A204.1 (cell line): ENCODE results near the gene NUP98.

Experiments
- FAIRE-seq: peaks from 2 replicates; lab custom pipeline; 2012; peaks lifted over from hg19 to GRCh38; lab: Jason Lieb, UNC

The NUP98 gene

DNA sequence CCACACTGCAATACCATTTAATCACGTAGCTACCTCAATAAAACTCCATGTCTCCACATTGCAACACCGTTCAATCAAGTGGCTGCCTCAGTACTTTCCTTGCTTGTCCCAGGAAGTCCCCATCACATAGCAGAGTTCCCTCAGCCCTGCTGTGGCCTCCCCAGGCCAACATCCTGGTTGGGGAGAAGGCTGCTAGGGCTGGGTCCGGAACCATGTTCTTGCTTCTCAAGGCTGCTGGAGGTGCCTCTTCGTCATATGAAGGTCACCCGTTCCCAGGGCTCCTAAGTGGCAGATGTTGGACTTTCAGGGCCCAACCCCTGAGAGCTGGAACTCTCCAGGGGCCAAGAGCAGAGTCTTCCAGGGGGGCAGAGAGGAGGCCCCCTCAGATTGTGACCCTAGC, 158.8 kb downstream of the NUP98 start:
- FAIRE-seq: no peak

DNA sequence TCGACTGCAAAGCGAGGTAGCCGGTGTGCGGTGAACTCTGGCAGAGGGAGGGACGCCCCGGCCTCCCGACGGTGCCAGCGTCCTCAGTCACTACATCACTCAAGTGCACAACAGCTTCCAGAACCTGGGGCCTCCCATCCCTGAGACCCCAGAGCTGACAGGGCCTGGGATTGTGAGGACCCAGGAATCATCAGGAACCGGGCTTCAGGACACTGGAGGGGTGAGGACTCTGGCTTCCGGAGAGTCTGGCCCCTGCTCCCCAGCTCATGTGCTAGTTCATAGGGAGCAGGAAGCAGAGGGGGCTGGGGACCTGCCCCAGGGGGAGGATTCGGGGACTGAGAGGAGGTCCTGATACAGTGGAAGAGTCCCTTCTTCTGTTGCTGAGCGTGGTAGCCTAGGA, 160.2 kb downstream of the NUP98 start:
- FAIRE-seq: no peak

GRCh38 chr11:3635641-3636375, 161.5 kb downstream of the NUP98 start:
- FAIRE-seq: no peak

DNA sequence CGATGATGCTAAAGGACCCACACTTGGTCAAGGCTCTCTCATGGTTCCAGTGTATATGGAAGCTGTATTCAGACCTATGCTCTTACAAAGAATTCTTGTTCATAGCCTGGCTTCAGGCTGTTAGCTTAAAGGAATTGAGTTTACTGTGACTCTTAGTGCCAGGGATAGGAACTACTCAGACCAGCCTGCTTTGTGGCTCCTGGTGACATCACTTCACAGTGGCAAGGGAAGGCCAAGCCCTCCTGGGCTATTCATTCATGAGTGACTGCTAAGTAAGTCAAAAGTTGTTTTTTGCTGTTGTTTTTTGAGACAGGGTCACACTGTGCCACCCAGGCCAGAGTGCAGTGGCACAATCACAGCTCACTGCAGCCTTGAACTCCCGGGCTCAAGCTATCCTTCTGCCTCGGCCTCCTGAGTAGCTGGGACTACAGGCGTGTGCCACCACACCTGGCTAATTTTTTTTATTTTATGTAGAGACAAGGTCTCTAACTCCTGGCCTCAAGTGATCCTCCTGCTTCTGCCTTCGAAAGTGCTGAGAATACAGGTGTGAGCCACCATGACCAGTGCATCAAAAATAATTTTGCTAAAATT, 165.2 kb downstream of the NUP98 start:
- no peak for FAIRE-seq

DNA sequence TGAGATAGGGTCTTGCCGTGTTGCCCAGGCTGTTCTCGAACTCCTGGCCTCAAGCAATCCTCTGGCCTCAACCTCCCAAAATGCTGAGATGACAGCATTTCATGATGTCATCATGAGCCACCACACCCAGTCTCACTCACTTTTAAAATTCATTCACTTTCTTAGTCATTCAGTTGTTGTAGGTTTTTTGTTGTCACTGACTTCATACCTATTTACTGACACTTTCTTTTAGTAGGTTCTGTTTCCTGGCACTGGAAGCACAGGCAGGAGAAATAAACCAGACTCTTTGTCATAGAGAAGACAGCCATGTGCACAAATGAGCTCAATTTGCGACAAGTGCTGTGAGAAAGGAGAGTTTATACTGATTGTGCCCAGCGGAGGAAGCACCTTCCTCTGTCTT, 166.0 kb downstream of the NUP98 start:
- FAIRE-seq: no peak

- no peak for FAIRE-seq
Measured at GRCh38 chr11:3627291-3627690, 170.1 kb downstream of the NUP98 start.

DNA sequence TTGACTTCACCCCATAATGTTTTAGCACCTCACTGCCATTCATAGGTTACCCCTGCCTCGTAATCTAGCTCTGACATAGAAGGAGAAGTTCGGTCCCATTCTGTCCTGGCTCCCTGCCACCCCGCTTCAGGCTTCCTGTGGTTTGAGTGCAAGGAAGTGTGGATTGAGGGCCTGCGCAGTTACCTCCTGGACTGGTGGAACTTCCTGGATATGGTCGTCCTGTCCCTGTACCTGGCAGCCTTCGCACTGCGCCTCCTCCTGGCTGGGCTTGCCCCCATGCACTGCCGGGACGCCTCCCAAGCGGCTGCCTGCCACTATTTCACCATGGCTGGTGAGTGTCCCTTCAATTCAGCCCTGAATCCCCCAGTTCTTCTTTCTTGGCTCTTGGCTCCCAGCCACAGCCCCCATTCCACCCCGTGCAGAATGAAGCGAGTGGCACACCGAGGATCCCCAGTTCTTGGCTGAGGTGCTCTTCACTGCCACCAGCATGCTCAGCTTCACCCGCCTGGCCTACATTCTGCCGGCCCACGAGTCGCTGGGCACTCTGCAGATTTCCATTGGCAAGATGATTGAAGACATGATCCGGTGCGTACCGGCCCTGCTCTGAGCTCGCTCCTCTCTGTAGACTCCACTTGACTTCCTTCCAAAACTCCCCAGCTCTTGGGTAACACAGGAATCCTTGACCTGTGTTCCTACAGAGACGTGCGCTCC, 170.9 kb downstream of the NUP98 start:
- no peak for FAIRE-seq
